Measurements from ENCODE around the gene DHRSX. TPM values are rescaled to one million over a fixed set of nuclear protein-coding genes. Genes with fewer than 3 reads are reported as not detected.
"Not testable (repeated sequence)": the region's sequence is repeated elsewhere in the genome, so short reads cannot be mapped to it uniquely, and the experiment has no call there.

The DHRSX gene
- total RNA-seq, 1 donor from 2014 or later, result 65.4 TPM

DNA sequence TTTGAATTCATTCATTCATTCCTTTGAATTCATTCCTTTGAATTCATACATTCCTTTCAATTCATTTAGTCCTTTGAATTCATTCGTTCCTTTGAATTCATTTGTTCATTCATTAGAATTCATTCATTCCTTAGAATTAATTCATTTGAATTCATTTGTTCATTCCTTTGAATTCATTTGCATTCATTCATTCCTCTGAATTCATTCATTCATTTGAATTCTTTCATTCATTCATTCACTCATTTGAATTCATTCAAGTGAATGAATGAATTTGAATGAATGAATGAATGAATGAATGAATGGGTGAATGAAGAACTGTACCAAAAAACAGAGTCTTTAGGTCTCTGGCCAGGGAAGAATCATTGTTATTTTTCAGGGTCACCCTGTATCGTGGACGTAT lies 216.6 kb downstream of the DHRSX start:
- H3K27me3 Mint-ChIP-seq, result no peaks in the 10 kb centered on the region
- H3K4me3 Mint-ChIP-seq (ENCODE audit: low read depth), result no peak overlapping the region
- peaks cover 18% of the 10 kb centered on the region for H3K9me3 Mint-ChIP-seq (ENCODE audit: low read depth)
- TF ChIP-seq, protein P1, sequence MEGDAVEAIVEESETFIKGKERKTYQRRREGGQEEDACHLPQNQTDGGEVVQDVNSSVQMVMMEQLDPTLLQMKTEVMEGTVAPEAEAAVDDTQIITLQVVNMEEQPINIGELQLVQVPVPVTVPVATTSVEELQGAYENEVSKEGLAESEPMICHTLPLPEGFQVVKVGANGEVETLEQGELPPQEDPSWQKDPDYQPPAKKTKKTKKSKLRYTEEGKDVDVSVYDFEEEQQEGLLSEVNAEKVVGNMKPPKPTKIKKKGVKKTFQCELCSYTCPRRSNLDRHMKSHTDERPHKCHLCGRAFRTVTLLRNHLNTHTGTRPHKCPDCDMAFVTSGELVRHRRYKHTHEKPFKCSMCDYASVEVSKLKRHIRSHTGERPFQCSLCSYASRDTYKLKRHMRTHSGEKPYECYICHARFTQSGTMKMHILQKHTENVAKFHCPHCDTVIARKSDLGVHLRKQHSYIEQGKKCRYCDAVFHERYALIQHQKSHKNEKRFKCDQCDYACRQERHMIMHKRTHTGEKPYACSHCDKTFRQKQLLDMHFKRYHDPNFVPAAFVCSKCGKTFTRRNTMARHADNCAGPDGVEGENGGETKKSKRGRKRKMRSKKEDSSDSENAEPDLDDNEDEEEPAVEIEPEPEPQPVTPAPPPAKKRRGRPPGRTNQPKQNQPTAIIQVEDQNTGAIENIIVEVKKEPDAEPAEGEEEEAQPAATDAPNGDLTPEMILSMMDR (IDR thresholded peaks at IDR 0.05; ENCODE audit: unreplicated experiment), result no peak
- no peaks in the 10 kb centered on the region for H3K4me1 Mint-ChIP-seq (ENCODE audit: low read depth)
- H3K27ac Mint-ChIP-seq, result peak overlapping the region; percentile 37
- no peak for DNase-seq (ENCODE audit: low spot score, unreplicated experiment)
- H3K36me3 Mint-ChIP-seq (ENCODE audit: insufficient read depth), result peaks cover 36% of the 10 kb centered on the region

DNA sequence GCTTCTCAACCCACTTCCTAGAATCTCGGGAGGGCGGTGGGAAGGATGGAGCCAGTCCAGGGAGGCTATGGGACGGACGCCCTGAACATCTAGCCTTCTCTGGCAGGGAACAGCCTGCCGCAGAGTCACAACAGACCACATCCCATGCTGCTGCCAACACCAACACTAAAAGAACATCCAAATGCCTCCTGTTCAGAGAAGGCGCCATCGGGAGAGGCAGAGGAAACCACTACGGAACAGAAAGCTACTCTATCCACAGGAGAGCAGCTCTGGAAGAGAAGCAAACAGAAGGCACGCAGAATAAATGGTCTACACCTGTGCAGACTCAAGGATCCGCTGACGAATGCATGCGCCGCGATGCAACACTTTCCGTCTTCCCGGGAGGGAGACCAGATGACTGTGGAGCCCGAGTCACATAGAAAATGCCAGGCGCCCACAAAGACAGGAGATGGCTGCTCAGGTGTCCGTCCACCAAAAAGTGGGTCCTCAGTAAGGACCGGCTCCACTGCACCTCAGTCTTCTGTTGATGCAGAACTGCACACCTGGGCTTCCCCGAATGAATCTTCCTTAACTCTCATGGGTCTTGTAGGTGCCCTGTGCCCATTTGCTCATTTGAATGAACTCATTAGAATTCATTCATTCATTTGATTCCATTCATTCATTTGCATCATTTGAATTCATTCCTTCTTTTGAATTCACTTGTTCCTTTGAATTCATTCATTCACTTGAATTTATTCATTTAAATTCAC lies 217.5 kb downstream of the DHRSX start:
- peaks cover 18% of the 10 kb centered on the region for H3K9me3 Mint-ChIP-seq (ENCODE audit: low read depth)
- no peak for DNase-seq (ENCODE audit: low spot score, unreplicated experiment)
- H3K4me3 Mint-ChIP-seq (ENCODE audit: low read depth), result no peak overlapping the region
- no peaks in the 10 kb centered on the region for H3K4me1 Mint-ChIP-seq (ENCODE audit: low read depth)
- TF ChIP-seq, protein P1 (IDR thresholded peaks at IDR 0.05; ENCODE audit: unreplicated experiment), result no peak
- H3K36me3 Mint-ChIP-seq (ENCODE audit: insufficient read depth), result peaks cover 35% of the 10 kb centered on the region
- peak overlapping the region; percentile 19 for H3K27ac Mint-ChIP-seq
- no peaks in the 10 kb centered on the region for H3K27me3 Mint-ChIP-seq

DNA sequence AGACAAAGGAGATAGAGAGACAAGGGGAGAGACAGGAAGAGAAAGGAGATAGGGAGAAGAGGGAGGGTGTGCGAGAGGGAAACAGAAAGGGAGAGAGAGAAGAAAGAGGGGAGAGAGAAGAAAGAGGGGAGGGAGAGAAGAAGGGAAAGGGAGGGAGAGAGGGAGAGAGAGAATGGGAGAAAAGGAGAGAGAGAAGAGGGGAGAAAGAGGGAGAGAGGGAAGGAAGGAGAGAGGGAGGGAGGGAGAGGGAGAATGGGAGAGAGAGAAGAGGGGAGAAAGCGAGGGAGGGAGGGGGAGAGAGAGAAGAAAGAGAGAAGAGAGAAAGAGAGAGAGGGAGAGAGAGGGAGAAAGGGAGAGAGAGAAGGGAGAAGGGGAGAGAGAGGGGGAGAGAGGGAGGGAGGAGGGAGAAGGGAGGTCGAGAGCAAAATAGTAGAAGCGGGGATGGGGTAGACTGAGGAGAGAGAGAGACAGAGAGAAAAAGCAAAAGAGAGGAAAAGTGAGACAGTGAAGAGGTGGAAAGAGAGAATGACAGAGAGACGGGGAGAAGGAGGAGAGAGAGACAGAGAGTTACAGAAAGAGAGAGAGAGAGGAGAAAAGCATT lies 218.2 kb downstream of the DHRSX start:
- Mint-ChIP-seq H3K27ac (no peak overlapping the region), H3K27me3 (no peaks in the 10 kb centered on the region), H3K36me3 (ENCODE audit: insufficient read depth) (peaks cover 31% of the 10 kb centered on the region), H3K4me3 (ENCODE audit: low read depth) (no peak overlapping the region), H3K4me1 (ENCODE audit: low read depth) (no peaks in the 10 kb centered on the region), H3K9me3 (ENCODE audit: low read depth) (peaks cover 18% of the 10 kb centered on the region)
- DNase-seq (ENCODE audit: low spot score, unreplicated experiment), result no peak
- TF ChIP-seq, protein P1 (IDR thresholded peaks at IDR 0.05; ENCODE audit: unreplicated experiment), result no peak

DNA sequence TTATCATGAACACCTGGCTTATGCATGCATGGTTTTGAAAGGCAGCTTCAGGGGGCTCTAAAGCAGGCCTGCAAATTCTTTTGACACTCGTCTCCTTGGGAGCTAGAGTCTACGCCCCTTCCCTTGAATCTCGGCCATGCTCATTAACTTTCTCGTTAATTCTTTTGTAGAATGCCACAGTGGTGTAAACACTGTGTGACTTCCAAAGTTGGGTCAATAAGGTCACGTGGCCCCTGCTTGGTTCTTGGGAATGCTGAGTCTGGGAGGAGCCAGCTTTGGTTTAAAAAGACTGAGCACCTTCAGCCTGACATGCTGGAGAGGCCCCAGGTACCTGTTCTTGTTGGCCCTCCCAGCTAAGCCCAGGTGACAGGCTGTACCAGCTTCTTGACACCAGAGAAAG lies 228.4 kb downstream of the DHRSX start:
- peak overlapping the region; percentile 80 for H3K27ac Mint-ChIP-seq
- TF ChIP-seq, protein P1 (IDR thresholded peaks at IDR 0.05; ENCODE audit: unreplicated experiment), result no peak
- DNase-seq (ENCODE audit: low spot score, unreplicated experiment), result peak; percentile 19

DNA sequence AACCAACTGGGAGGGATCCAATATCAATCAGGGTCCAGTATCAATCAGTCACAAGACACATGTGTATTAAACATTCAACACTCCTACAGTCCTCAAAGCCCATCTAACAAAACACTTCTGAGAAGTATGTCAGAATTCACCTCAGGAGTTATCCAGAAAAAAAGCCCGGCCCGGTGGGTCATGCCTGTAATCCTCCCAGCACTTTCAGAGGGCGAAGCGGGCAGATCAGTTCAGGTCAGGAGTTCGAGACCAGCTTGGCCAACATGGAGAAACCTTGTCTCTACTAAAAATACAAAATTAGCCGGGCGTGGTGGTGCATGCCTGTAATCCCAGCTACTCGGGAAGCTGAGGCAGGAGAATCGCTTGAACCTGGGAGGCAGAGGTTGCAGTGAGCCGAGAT lies 229.2 kb downstream of the DHRSX start:
- not testable (repeated sequence) for H3K4me3 Mint-ChIP-seq (ENCODE audit: low read depth); DNase-seq (ENCODE audit: low spot score, unreplicated experiment); H3K27me3 Mint-ChIP-seq; H3K9me3 Mint-ChIP-seq (ENCODE audit: low read depth)
- Mint-ChIP-seq H3K27ac (peak overlapping the region; percentile 80), H3K4me1 (ENCODE audit: low read depth) (peaks cover 12% of the 10 kb centered on the region), H3K36me3 (ENCODE audit: insufficient read depth) (peaks cover 22% of the 10 kb centered on the region)

More for the DNA sequence above, 228.4 kb downstream of the DHRSX start:
- Mint-ChIP-seq H3K36me3 (ENCODE audit: insufficient read depth) (peaks cover 18% of the 10 kb centered on the region), H3K4me1 (ENCODE audit: low read depth) (peaks cover 12% of the 10 kb centered on the region), H3K9me3 (ENCODE audit: low read depth) (no peaks in the 10 kb centered on the region), H3K4me3 (ENCODE audit: low read depth) (no peak overlapping the region), H3K27me3 (no peaks in the 10 kb centered on the region)

DNA sequence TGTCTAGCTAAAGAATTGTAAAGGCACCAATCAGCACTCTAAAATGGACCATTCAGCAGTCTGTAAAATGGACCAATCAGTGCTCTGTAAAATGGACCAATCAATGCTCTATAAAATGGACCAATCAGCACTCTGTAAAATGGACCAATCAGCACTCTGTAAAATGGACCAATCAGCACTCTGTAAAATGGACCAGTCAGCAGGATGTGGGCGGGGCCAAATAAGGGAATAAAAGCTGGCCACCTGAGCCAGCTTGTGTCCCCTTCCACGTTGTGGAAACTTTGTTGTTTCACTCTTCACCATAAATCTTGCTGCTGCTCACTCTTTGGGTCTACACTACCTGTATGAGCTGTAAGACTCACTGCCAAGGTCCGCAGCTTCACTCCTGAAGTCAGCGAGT lies 230.0 kb downstream of the DHRSX start:
- not testable (repeated sequence) for H3K4me3 Mint-ChIP-seq (ENCODE audit: low read depth); H3K27ac Mint-ChIP-seq; H3K27me3 Mint-ChIP-seq; DNase-seq (ENCODE audit: low spot score, unreplicated experiment); H3K9me3 Mint-ChIP-seq (ENCODE audit: low read depth)
- Mint-ChIP-seq H3K36me3 (ENCODE audit: insufficient read depth) (peaks cover 21% of the 10 kb centered on the region), H3K4me1 (ENCODE audit: low read depth) (peaks cover 12% of the 10 kb centered on the region)

Measured in progenitor cell of endocrine pancreas (in vitro differentiated cells).